ENCODE data around the gene TNRC6B. TPM values are rescaled to one million over a fixed set of nuclear protein-coding genes. Genes with fewer than 3 reads are reported as not detected.

TNRC6B gene
- total RNA-seq, 1 experiment from 2014 or later = 44.6 TPM

DNA sequence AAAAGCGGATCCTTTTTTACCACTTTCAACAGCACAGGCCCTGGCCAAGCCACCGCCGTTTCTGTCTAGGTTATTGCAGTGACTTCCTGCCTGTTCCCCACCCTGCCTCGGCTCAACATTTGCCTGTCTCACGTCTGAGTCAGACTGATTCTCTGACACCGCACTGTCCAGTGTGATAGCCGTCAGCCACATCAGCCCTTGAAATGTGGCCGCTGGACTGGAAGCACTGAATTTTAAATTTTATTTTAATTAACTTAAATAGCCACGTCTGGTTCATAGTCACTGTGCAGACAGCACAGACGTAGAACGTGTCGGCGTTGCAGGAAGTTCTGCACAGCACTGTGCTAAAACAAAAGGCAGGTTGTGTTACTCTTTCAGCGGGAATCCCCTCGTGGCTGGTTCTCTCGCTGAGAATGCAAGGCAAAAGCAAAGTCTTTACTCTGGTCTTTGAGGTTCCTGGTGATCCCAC lies 112.3 kb downstream of the TNRC6B start:
- no peak for DNase-seq
- Mint-ChIP-seq H3K9me3 (ENCODE audit: low read depth, unreplicated experiment) (no peaks in the 10 kb centered on the region), H3K27me3 (ENCODE audit: unreplicated experiment) (no peaks in the 10 kb centered on the region), H3K4me3 (ENCODE audit: low read depth, unreplicated experiment) (no peak overlapping the region), H3K4me1 (ENCODE audit: low read depth, unreplicated experiment) (no peaks in the 10 kb centered on the region), H3K36me3 (ENCODE audit: insufficient read depth, unreplicated experiment) (peaks cover 30% of the 10 kb centered on the region), H3K27ac (ENCODE audit: unreplicated experiment) (no peak overlapping the region)
- intact Hi-C loops (cut with micrococcal nuclease; ENCODE audit: unreplicated experiment) = no loop called here
- BruUV-seq (replicated peaks) = no TSS peak
- TF ChIP-seq, protein P1, sequence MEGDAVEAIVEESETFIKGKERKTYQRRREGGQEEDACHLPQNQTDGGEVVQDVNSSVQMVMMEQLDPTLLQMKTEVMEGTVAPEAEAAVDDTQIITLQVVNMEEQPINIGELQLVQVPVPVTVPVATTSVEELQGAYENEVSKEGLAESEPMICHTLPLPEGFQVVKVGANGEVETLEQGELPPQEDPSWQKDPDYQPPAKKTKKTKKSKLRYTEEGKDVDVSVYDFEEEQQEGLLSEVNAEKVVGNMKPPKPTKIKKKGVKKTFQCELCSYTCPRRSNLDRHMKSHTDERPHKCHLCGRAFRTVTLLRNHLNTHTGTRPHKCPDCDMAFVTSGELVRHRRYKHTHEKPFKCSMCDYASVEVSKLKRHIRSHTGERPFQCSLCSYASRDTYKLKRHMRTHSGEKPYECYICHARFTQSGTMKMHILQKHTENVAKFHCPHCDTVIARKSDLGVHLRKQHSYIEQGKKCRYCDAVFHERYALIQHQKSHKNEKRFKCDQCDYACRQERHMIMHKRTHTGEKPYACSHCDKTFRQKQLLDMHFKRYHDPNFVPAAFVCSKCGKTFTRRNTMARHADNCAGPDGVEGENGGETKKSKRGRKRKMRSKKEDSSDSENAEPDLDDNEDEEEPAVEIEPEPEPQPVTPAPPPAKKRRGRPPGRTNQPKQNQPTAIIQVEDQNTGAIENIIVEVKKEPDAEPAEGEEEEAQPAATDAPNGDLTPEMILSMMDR (IDR thresholded peaks at IDR 0.05; ENCODE audit: unreplicated experiment) = no peak
- CTCF ChIA-PET = no interaction called here

DNA sequence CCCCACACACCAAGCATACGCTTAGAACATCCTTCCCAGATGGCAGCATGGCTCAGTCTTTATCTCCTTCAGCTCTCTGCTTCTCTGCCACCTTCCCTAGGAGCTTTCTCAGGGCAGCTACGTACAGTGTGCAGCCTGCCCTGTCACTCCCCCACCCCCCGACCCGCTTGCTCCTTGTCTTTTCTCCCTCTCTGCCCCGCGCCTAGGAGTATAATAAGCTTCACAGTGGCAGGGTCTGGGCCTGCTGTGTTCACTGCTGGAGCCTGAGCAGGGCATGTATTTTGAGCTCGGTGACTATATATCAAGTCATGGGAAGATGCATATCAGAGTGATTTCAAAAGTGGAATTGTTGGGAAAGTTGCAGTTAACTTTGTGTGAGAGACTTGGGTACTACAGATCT lies 112.8 kb downstream of the TNRC6B start:
- H3K36me3 Mint-ChIP-seq (ENCODE audit: insufficient read depth, unreplicated experiment) = peaks cover 30% of the 10 kb centered on the region
- BruUV-seq (replicated peaks) = no TSS peak
- no peaks in the 10 kb centered on the region for H3K4me1 Mint-ChIP-seq (ENCODE audit: low read depth, unreplicated experiment)
- no peak overlapping the region for H3K4me3 Mint-ChIP-seq (ENCODE audit: low read depth, unreplicated experiment)
- H3K9me3 Mint-ChIP-seq (ENCODE audit: low read depth, unreplicated experiment) = no peaks in the 10 kb centered on the region
- no peaks in the 10 kb centered on the region for H3K27me3 Mint-ChIP-seq (ENCODE audit: unreplicated experiment)
- no peak for DNase-seq
- intact Hi-C loops (cut with micrococcal nuclease; ENCODE audit: unreplicated experiment) = no loop called here
- TF ChIP-seq, protein P1 (IDR thresholded peaks at IDR 0.05; ENCODE audit: unreplicated experiment) = no peak
- CTCF ChIA-PET = no interaction called here
- no peak overlapping the region for H3K27ac Mint-ChIP-seq (ENCODE audit: unreplicated experiment)

DNA sequence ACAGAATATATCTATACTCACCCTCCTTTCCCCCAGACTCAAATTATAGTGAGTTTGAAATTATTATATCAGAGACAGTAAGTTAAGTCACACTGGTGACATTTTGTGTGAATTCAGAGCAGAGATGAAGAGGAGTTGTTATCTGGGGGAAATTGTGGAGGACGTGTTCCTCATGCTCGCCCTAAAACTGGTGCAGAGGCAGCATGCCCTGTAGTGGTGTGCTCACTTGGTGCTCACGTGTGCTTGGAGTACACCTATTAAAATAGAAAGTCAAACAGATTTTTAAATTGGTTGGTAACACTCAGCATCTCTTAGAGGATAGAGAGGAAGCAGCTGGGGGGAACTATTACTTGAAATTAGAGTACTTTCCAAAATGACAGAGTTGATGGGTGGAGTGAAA lies 117.0 kb downstream of the TNRC6B start:
- CTCF ChIA-PET = no interaction called here
- no peaks in the 10 kb centered on the region for H3K27me3 Mint-ChIP-seq (ENCODE audit: unreplicated experiment)

DNA sequence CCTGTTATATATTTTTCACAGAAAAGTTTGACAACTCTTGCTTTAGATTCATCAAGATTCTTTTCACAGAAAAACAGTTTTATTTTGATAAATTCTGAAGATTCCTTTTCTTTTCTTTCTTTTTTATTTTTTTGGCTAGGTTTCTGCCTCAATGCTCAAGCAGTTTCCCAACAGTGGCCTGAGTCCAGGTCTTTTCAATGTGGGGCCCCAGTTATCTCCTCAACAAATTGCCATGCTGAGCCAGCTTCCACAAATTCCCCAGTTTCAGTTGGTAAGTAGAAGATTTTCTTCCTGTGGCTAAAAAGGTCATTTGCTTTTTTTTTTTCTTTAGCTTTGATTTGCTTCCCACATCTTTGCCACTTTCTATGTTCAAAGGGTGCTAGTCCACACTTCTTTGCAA lies 122.6 kb downstream of the TNRC6B start:
- BruUV-seq (replicated peaks) = no TSS peak
- no peak overlapping the region for H3K4me3 Mint-ChIP-seq (ENCODE audit: low read depth, unreplicated experiment)
- no peaks in the 10 kb centered on the region for H3K27me3 Mint-ChIP-seq (ENCODE audit: unreplicated experiment)
- peaks cover 8% of the 10 kb centered on the region for H3K4me1 Mint-ChIP-seq (ENCODE audit: low read depth, unreplicated experiment)
- H3K27ac Mint-ChIP-seq (ENCODE audit: unreplicated experiment) = no peak overlapping the region
- DNase-seq = no peak
- peaks cover 24% of the 10 kb centered on the region for H3K36me3 Mint-ChIP-seq (ENCODE audit: insufficient read depth, unreplicated experiment)
- no peaks in the 10 kb centered on the region for H3K9me3 Mint-ChIP-seq (ENCODE audit: low read depth, unreplicated experiment)
- CTCF ChIA-PET = no interaction called here
- intact Hi-C loops (cut with micrococcal nuclease; ENCODE audit: unreplicated experiment) = no loop called here
- TF ChIP-seq, protein P1 (IDR thresholded peaks at IDR 0.05; ENCODE audit: unreplicated experiment) = no peak

More for the DNA sequence above, 117.0 kb downstream of the TNRC6B start:
- TF ChIP-seq, protein P1 (IDR thresholded peaks at IDR 0.05; ENCODE audit: unreplicated experiment) = no peak
- Mint-ChIP-seq H3K36me3 (ENCODE audit: insufficient read depth, unreplicated experiment) (peaks cover 19% of the 10 kb centered on the region), H3K27ac (ENCODE audit: unreplicated experiment) (no peak overlapping the region), H3K9me3 (ENCODE audit: low read depth, unreplicated experiment) (no peaks in the 10 kb centered on the region), H3K4me1 (ENCODE audit: low read depth, unreplicated experiment) (peaks cover 8% of the 10 kb centered on the region), H3K4me3 (ENCODE audit: low read depth, unreplicated experiment) (no peak overlapping the region)
- DNase-seq = no peak
- intact Hi-C loops (cut with micrococcal nuclease; ENCODE audit: unreplicated experiment) = no loop called here
- BruUV-seq (replicated peaks) = no TSS peak
